Fibroblast of peridontal ligament (primary cell): ENCODE measurements around the gene TIMM10.
A peak's percentile ranks its signal among the peaks of the same experiment; 100 is the strongest.

ENCODE experiments used
- DNase-seq: peaks from one replicate; pipeline ENCODE4 v3.0.0-alpha.2; 2010; ENCODE audit errors: extremely low read depth

Gene TIMM10

GRCh38 chr11:57530596-57531507 is at the start of gene TIMM10:
TIMM10 (minus strand) TSS chr11:57530754; CDS start chr11:57530189, 565 bp downstream.
- peak; percentile 93 for DNase-seq

- DNase-seq, result no peak
Measured at GRCh38 chr11:57574061-57574460, 43.5 kb upstream of the TIMM10 start.

- DNase-seq, result no peak
Measured at GRCh38 chr11:57571606-57572005, 41.1 kb upstream of the TIMM10 start.

- DNase-seq, result peak; percentile 77
Measured at GRCh38 chr11:57568330-57568766, 37.8 kb upstream of the TIMM10 start.

- no peak for DNase-seq
Measured at GRCh38 chr11:57567515-57568329, 37.2 kb upstream of the TIMM10 start, which contains the start of gene UBE2L6. UBE2L6 (minus strand) TSS chr11:57567672; CDS start chr11:57567611, 61 bp downstream.

GRCh38 chr11:57566905-57567514 is 36.5 kb upstream of the TIMM10 start:
- peak; percentile 18 for DNase-seq

GRCh38 chr11:57566005-57566904 is 35.7 kb upstream of the TIMM10 start:
- peak; percentile 73 for DNase-seq

GRCh38 chr11:57562596-57562995 is 32.0 kb upstream of the TIMM10 start:
- no peak for DNase-seq

GRCh38 chr11:57560146-57560545 is 29.6 kb upstream of the TIMM10 start:
- no peak for DNase-seq

- no peak for DNase-seq
Measured at GRCh38 chr11:57556041-57556440, 25.5 kb upstream of the TIMM10 start.

GRCh38 chr11:57555393-57555792 is 24.8 kb upstream of the TIMM10 start:
- DNase-seq, result no peak

GRCh38 chr11:57552479-57552878 is 21.9 kb upstream of the TIMM10 start:
- DNase-seq, result no peak

- DNase-seq, result no peak
Measured at GRCh38 chr11:57551941-57552340, 21.4 kb upstream of the TIMM10 start.

GRCh38 chr11:57549983-57550382 is 19.4 kb upstream of the TIMM10 start:
- no peak for DNase-seq

GRCh38 chr11:57547854-57548377 is 17.4 kb upstream of the TIMM10 start:
- DNase-seq, result no peak

- DNase-seq, result peak; percentile 21
Measured at GRCh38 chr11:57546869-57547475, 16.4 kb upstream of the TIMM10 start.

GRCh38 chr11:57546451-57546850 is 15.9 kb upstream of the TIMM10 start:
- no peak for DNase-seq

GRCh38 chr11:57545883-57546282 is 15.3 kb upstream of the TIMM10 start:
- DNase-seq, result no peak

- no peak for DNase-seq
Measured at GRCh38 chr11:57544566-57544965, 14.0 kb upstream of the TIMM10 start.

- DNase-seq, result no peak
Measured at GRCh38 chr11:57543593-57543992, 13.0 kb upstream of the TIMM10 start.
